ENCODE data around the gene VHLL.
A peak's percentile ranks its signal among the peaks of the same experiment; 100 is the strongest.

VHLL gene

GRCh38 chr1:156289857-156290256, 9.2 kb downstream of the VHLL start:
- no peak for DNase-seq

- no peak for DNase-seq
Observed at GRCh38 chr1:156286061-156286460, 13.0 kb downstream of the VHLL start.

- no peak for DNase-seq
Observed at GRCh38 chr1:156285437-156285836, 13.7 kb downstream of the VHLL start.

- DNase-seq: no peak
Observed at GRCh38 chr1:156284757-156285156, 14.3 kb downstream of the VHLL start.

GRCh38 chr1:156284112-156284511, 15.0 kb downstream of the VHLL start, which contains the start of gene TMEM79:
TSS of gene TMEM79 (plus strand) at chr1:156284325. CDS start at chr1:156285227, 902 bp downstream.
- no peak for DNase-seq

GRCh38 chr1:156283521-156283920, 15.6 kb downstream of the VHLL start:
- DNase-seq: no peak

- DNase-seq: peak; percentile 99
Observed at GRCh38 chr1:156282479-156283222, 16.5 kb downstream of the VHLL start, which contains the start of gene SMG5. TSS of gene SMG5 (minus strand) at chr1:156282825. CDS start at chr1:156282680, 145 bp downstream.

GRCh38 chr1:156281693-156282478, 17.2 kb downstream of the VHLL start:
- peak; percentile 52 for DNase-seq

GRCh38 chr1:156281281-156281680, 17.8 kb downstream of the VHLL start:
- peak; percentile 32 for DNase-seq

GRCh38 chr1:156279837-156280236, 19.3 kb downstream of the VHLL start:
- no peak for DNase-seq

- DNase-seq: no peak
Observed at GRCh38 chr1:156276966-156277381, 22.1 kb downstream of the VHLL start.

GRCh38 chr1:156276532-156276931, 22.6 kb downstream of the VHLL start:
- DNase-seq: no peak

GRCh38 chr1:156270314-156270713, 28.8 kb downstream of the VHLL start:
- DNase-seq: no peak

- DNase-seq: no peak
Observed at GRCh38 chr1:156268336-156268735, 30.8 kb downstream of the VHLL start.

- no peak for DNase-seq
Observed at GRCh38 chr1:156266051-156266450, 33.1 kb downstream of the VHLL start.

GRCh38 chr1:156263288-156263655, 35.8 kb downstream of the VHLL start:
- no peak for DNase-seq

GRCh38 chr1:156262461-156263287, 36.4 kb downstream of the VHLL start:
- no peak for DNase-seq

GRCh38 chr1:156260896-156261295, 38.2 kb downstream of the VHLL start:
- no peak for DNase-seq

- DNase-seq: no peak
Observed at GRCh38 chr1:156259805-156260204, 39.3 kb downstream of the VHLL start.

GRCh38 chr1:156258859-156259258, 40.2 kb downstream of the VHLL start:
- DNase-seq: no peak

GRCh38 chr1:156257711-156258110, 41.4 kb downstream of the VHLL start:
- DNase-seq: no peak

- DNase-seq: no peak
Observed at GRCh38 chr1:156253634-156254033, 45.5 kb downstream of the VHLL start.

- DNase-seq: no peak
Observed at GRCh38 chr1:156251527-156251926, 47.6 kb downstream of the VHLL start.
